Hematopoietic multipotent progenitor cell treated with erythropoietin and hydrocortisone succinate and interleukin-3 and kit ligand, for 6 days (in vitro differentiated cells): ENCODE measurements around the gene HOXD12.

Source experiments
- DNase-seq: peaks from one replicate; pipeline ENCODE4 v3.0.0-alpha.2; 2015

The HOXD12 gene

GRCh38 chr2:176107731-176108181, 8.2 kb downstream of the HOXD12 start:
- no peak for DNase-seq

DNA sequence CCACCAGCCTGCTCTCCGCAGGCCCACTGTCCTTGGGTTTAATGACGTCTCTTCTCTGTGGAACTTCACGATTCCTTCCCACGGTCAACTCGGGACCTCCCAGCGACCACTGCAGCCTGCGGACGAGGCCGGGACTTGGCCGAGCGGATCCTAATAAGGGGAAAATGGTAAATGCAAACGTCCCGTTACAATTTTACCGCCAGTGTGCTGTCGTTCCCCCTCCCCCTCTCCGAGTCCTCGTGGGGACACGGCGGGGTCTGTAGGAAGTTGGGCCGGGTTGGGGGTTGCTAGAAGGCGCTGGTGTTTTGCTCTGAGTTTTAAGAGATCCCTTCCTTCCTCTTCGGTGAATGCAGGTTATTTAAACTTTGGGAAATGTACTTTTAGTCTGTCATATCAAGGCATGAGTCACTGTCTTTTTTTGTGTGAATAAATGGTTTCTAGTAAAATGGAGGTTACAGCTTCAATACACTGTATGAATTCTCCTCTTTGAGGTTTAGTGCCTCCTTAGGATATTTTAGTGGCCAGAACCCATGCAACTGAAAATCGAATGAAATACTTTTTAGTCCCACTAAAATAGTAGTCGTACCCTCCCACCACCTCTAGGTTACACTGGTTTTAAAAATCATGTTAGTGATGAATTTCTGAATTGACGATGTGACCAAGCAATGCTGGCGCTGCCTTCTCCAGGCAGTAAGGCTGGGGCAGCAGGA, 9.8 kb downstream of the HOXD12 start:
- DNase-seq = no peak

GRCh38 chr2:176109946-176110345, 10.4 kb downstream of the HOXD12 start:
- no peak for DNase-seq

- DNase-seq = no peak
These were observed 11.1 kb downstream of the HOXD12 start for GRCh38 chr2:176110415-176111308.

DNA sequence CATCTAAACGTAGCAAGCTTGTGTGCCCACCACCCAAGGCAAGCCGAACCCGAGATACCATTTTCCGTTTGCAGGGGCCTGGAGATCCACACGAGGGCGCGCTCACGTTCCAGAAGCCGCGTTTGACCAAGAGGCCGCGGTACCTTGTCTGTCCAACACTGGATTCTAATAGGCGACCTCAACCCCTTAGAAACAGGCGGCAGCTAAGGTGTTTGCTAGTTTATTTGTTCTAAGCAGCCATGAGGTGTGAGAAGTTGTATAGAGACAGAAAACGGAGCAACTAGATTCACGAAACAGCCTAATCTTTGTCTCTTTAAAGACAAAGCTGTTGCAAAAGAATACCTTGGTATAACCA, 11.7 kb downstream of the HOXD12 start:
- DNase-seq = peak; percentile 73

GRCh38 chr2:176111846-176112374, 12.3 kb downstream of the HOXD12 start:
- no peak for DNase-seq

GRCh38 chr2:176112375-176113302, 13.0 kb downstream of the HOXD12 start:
- no peak for DNase-seq

GRCh38 chr2:176114120-176114929, 14.7 kb downstream of the HOXD12 start:
- DNase-seq = no peak

- DNase-seq = no peak
These were observed 15.5 kb downstream of the HOXD12 start for GRCh38 chr2:176114930-176115625.

DNA sequence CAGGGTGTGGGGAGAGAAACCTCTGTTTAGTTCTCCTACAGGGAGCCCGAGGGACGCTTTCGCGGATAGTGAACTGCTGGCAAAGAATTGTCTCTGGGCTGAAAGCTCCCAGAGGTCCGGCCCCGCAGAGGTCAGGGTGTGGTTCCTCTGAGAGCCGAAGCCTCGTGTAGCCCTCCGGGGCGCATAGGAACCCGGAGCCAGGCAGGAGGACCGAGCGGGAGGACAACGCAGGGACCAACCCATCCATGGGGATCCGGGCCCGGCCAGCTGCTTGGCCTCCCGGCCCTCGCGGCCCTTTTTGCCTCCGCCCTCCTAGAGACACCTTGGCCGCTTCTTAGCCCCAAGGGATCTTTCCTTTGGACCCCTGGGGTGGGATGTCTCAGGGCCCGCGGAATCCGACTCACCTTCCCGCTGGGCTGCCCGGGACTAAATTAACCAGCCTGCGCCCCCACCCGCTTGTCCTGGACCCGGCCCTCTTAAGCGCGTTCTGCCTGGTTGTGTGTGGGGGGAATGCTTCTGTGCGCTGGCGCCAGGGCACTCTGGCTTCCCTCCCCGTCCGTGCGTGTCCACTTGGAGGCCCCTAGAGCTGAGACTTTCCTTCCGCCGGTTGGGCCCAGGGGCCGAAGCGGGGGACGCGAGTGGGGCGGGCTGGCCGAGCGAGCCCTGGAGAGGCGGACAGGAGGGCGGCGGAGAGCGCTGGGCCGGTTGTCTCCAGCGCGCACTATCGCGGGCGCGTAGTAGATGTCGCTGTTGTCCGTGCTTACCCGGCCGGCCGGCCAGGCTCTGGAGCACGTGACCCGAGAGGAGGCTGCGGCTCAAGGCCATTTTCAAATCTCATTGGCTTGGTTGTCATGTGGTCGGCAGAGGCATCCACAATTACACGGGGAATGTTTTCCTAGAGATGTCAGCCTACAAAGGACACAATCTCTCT, 16.6 kb downstream of the HOXD12 start, which contains the start of gene HOXD10:
TSS of gene HOXD10 (plus strand) at position 896 of the 931 bp plus-strand sequence. CDS start 56 bp downstream, outside the sequence.
- no peak for DNase-seq

GRCh38 chr2:176117162-176117822, 17.7 kb downstream of the HOXD12 start:
- DNase-seq = no peak

DNA sequence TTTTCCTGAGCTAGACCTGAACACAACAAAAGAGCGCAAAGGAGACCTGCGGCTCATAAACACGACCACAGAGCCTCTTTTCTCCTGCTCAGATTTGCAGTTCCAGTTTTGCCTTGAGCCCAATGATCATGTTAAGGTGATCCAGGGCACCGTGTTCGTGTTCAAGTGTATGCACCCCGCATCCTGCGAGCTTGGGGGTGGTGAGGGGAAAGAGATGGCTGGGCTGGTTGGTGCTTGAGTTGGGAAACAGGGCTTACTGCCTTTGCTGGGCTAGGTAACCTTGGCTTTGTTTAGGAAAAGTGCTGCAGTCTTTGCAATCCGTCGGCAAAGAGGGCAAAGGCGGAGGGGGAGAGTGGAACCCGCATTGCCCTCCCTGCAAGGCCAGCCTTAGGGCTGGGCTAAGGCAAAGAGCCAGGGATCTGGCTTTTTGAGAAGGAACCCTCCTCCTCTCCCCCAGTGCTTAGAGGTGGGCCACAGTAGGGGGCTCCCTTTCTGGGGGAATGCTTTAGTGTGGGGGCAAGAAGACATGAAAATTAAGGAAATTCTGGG, 18.3 kb downstream of the HOXD12 start:
- no peak for DNase-seq

DNA sequence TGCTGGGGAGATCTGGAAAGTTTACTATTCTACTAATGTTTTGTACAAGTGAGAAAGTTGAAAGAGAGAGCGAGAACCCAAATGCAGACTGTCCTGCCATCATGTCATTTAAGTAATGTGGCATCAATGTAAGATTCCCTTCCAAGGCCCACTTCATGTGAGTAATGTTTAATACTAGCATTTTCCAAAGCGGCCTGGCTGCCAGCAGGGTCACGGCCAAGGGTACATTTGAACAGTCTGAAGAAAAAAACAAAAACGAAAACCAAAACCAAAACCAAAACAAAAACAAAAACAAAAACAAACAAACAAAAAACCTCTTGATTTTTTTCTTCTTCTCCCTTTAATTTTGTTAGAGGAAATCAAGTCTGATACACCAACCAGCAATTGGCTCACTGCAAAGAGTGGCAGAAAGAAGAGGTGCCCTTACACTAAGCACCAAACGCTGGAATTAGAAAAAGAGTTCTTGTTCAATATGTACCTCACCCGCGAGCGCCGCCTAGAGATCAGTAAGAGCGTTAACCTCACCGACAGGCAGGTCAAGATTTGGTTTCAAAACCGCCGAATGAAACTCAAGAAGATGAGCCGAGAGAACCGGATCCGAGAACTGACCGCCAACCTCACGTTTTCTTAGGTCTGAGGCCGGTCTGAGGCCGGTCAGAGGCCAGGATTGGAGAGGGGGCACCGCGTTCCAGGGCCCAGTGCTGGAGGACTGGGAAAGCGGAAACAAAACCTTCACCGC, 19.2 kb downstream of the HOXD12 start:
- DNase-seq = peak; percentile 67

DNA sequence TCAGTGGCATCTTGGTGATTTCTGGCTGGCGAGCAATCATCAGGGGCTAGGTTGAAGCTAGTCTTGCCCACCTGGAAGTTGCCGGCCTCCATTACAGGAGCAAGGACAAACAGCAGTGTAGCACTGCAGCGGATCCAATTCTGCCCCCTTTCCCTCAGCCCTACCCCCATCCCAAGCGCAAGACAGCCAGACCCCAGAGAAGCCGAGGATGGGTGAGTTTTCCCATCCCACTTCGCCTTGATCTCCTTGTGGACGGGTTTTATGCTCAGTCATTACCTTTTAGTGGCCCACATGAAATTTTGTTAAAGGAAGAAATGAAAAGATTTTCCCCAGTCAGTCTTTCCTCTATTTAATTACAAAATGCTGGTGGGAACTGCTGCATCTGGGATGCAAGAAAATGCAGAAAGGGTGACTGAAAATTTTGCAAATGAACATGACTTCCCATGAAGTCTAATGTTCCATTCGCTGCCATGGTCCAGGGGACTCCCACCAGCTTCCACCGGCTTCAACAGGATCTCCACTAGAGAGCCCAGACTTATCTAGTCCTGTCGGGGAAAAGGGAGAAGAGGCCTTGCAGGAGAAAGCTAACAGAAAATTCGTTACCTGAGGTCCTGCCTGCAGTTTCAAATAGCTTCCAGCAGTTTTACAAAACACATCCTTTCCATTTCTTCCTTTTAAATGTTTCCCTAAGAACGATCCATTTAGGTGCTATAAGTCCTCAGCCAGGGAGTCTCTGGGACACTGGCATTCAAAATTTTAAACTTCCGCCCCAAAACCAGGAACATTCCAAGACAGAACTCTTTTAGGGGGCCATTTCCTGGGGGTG, 21.0 kb downstream of the HOXD12 start:
- no peak for DNase-seq

DNA sequence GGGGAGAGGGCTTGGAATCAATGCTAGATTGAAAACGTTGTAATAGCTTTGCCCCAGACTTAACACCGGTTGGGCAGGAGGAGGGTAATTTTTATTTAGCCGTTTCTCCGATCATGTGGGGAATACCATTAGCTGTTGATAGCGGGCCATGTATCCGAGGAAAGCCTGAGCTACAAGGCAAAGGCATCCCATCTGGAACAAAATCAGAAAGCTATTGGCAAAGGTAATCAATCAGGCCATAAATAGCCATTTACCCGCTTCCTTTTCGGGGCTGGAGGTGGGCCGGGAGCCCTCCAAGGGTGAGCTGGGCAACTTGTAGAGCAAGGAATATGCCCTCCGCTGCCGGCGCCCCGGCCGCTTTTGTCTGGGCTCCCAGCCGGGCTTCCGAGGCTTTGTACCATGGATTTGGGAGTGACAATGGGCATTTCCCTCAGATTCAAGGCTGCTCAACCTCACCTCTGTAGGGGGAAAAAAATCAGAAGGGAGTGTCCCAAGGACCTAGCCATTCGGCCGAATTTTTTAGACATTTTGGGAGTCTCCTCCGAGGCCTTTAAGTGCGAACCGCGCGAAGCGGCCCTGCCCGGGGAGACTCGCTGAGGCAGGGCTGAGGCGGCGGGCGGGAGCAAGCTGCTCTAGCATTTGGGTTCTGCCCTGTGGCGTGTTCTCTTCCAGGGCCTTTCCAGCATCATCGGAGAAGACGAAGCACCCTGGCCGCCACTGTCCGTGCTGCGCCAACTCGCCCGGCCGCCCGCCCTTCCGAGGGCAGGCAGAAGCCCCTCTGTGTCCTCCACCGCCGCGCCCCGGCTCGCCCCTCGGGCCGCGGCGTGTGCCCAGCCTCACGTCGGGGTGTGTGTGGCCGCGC, 21.8 kb downstream of the HOXD12 start:
- DNase-seq = no peak

DNA sequence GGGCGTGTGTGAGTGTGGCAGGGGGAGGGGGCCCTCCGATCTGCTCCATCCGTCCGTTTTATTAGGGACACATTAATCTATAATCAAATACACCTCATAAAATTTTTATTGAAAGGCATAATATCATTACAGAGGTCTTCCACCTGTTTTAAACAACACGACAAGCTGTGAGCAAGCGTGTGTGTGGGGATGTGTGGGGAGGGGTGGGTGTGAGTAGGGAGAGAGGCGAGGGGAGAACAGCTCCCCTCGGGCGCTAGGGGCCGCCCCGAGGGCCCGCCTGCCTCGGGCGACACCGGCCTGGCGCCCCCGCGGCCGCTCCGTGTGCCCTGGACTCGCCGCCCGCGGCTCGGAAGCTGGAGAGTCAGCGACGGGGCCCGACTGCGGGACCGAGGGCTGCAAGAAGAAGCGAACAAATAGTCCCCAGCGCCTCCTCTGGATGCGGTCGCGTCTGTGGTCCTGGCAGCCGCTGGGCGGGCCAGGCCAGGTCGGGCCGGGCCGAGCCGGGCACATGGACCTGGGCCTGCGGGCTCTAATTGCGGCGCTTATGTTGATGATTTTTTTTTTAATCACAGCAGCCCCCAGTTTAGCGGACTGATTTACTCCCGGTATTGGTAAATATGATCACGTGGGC, 22.6 kb downstream of the HOXD12 start:
- no peak for DNase-seq
